Cardiac fibroblast (primary cell): ENCODE measurements around the gene KRTAP19-5.

Experiments
- DNase-seq, 2 donors: peaks; one replicate each; pipeline versions ENCODE4 v3.0.0 to v3.0.0-alpha.2; 2010; ENCODE audit warnings: low read depth in 2 of 2
- H3K4me3 ChIP-seq, 2 donors: replicated peaks in 1 of 2; 1 replicate in 1 of 2; 2 replicates in 1 of 2; pipeline ENCODE4 v1.5.1; 2011; ENCODE audit warnings: low read depth in 2 of 2, low read length in 2 of 2, mild to moderate bottlenecking in 2 of 2, moderate library complexity in 1 of 2
- CTCF ChIP-seq: IDR thresholded peaks from one replicate; pipeline ENCODE4 v1.5.1; 2011; ENCODE audit warnings: low read depth, mild to moderate bottlenecking, low read length, inconsistent platforms

Gene KRTAP19-5

GRCh38 chr21:30487336-30487735 lies 14.6 kb downstream of the KRTAP19-5 start, which contains the start of gene KRTAP19-2:
KRTAP19-2 (minus strand) TSS chr21:30487436; CDS start chr21:30487348, 88 bp downstream.
- no peak for DNase-seq
- no peak within 1 kb of the TSS for H3K4me3 ChIP-seq
- no peak for TF ChIP-seq CTCF

- DNase-seq: no peak
- H3K4me3 ChIP-seq: no peak overlapping the region
- TF ChIP-seq CTCF: no peak
Observed at GRCh38 chr21:30486180-30486579, 15.8 kb downstream of the KRTAP19-5 start.

GRCh38 chr21:30482130-30482529 lies 19.8 kb downstream of the KRTAP19-5 start:
- DNase-seq: no peak
- no peak overlapping the region for H3K4me3 ChIP-seq
- TF ChIP-seq CTCF: no peak

GRCh38 chr21:30480145-30480544 lies 21.8 kb downstream of the KRTAP19-5 start, which contains the start of gene KRTAP19-1:
KRTAP19-1 (minus strand) TSS chr21:30480367; CDS start chr21:30480317, 50 bp downstream.
- no peak for DNase-seq
- no peak within 1 kb of the TSS for H3K4me3 ChIP-seq
- no peak for TF ChIP-seq CTCF

- no peak for DNase-seq
- H3K4me3 ChIP-seq: no peak overlapping the region
- TF ChIP-seq CTCF: no peak
Observed at GRCh38 chr21:30479259-30479658, 22.7 kb downstream of the KRTAP19-5 start.

GRCh38 chr21:30478004-30478403 lies 23.9 kb downstream of the KRTAP19-5 start:
- H3K4me3 ChIP-seq: no peak overlapping the region
- no peak for DNase-seq
- no peak for TF ChIP-seq CTCF
